AG08395 (cell line): ENCODE measurements around the gene SERPINI2.
"Not testable (repeated sequence)": the region's sequence is repeated elsewhere in the genome, so short reads cannot be mapped to it uniquely, and the experiment has no call there.

Experiments
- DNase-seq: peaks from one replicate; pipeline ENCODE4 v3.0.0; 2012; ENCODE audit warnings: mixed read lengths, low spot score

Gene SERPINI2

DNA sequence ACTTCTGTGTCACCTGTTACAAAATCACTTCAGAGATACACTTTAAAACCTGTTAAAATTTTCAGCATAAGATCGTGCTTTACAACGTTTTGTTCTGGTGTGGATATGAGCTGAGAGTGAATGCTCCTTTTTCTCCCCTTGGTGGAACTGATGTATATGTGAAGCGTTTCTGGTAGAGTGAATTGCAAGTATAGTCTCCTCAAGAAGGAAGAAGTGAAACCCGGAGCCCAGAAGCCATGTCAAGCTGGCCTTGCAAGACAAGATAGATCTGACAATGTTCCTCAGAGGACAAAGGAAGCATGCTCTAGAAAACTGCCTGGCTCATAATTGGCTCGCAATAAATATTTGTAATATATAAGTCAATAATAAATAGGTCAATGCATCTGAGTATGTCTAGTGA lies 23.6 kb downstream of the SERPINI2 start:
- DNase-seq: no peak

DNA sequence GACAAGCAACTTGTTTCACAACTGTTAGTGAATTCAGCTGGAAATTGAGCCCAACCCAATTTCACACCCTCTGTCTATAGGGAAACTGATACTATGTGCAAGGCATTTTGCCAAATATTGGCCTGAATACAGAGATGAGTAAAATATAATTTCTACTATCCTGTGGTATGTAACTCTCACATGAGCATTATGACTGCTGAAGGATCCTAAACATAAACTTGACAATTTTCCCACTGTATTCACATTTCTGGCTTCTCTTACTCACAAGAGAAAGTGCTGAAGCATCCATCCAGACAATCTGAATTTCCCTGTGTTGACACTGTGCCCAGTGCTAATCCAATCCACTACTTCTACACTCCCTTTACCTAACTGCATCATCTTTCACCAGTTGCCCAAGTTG lies 28.4 kb downstream of the SERPINI2 start:
- DNase-seq: no peak

DNA sequence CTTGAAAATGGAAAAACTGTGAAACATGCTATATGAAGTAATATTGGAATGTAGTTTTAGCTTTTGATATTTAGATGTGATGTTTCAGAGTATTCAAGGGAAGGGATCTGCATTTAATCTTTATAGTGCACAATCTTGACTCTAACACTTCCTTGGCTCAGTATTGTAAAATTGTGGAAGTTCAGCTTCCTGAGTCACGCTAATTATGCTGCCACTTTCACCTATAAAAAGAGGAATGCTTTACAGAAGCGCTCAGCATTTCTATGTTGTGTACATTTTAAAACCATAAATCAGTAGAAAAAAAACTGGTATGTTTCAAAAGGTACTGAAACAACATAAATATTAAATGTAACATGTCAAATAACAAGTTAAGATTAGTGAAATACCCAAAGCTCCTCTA lies 32.6 kb downstream of the SERPINI2 start:
- no peak for DNase-seq

DNA sequence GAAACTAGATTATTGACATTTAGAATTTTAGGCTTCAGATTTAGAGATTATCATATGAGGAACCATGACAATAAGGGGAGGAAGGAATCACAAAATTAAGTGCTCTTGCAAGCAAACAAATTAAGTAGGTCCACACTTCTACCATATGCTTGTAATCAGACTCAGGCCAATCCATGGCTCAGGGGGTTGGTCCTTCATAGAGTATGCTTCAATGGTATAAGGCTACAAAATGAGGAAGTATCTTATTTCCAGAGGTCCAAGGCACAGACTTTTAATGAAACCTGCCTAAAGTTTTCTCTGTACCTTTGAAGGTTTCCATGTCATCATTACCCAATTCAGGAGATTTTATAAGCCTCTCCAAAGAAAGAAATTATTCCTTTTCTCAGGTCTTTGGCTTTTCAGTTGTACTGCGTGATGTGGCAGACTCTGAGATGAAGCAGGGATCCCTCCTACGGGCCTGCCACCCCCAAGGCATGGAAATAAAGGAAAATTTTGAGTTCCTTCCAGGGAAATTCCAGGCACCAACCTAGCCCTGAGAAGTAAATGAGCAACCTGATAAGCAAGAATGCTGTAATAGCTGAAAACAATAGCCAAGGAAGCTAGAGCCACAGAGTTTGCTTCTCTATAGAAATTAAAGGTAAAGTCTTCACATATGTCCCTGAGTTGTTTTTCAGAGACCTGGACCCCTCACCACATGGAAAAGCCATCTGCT lies 36.3 kb downstream of the SERPINI2 start:
- DNase-seq: no peak

DNA sequence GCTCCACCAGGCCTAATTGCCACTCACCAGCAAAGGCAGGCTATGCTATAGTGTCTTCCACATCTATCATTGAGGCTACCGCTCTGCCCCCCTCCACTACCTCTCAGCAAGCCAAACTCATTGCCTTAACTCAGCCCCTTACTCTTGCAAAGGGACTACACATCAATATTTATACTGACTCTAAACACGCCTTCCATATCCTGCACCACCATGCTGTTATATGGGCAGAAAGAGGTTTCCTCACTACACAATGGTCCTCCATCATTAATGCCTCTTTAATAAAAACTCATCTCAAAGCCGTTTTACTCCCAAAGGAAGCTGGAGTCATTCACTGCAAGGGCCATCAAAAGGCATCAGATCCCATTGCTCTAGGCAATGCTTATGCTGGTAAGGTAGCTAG lies 46.9 kb downstream of the SERPINI2 start:
- not testable (repeated sequence) for DNase-seq

DNA sequence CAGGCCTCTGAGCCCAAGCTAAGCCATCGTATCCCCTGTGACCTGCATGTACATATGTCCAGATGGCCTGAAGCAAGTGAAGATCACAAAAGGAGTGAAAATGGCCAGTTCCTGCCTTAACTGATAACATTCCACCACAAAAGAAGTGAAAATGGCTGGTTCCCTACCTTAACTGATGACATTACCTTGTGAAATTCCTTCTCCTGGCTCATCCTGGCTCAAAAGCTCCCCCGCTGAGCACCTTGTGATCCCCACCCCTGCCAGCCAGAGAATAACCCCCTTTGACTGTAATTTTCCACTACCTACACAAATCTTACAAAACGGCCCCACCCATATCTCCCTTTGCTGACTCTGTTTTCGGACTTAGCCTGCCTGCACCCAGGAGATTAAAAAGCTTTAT lies 51.4 kb downstream of the SERPINI2 start:
- DNase-seq: not testable (repeated sequence)

DNA sequence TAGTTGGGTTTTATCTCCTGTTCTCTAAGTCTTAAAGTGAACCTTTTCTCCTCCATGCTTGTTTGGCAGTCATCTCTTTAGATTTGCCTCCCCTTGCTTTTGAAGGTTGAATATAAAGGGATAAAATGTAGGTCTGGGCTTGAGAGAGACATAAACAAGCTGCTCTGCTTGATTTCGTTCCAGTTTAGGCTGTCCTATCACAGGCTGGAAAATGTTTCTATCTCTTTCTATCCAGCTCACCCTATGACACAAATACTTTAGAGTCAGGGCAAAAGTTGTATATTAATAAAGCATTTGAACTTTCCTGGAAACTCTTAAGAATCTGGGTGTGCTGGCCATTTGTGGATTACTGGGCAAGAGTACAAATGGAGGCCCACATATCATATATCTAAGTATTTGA lies 64.2 kb downstream of the SERPINI2 start:
- no peak for DNase-seq

DNA sequence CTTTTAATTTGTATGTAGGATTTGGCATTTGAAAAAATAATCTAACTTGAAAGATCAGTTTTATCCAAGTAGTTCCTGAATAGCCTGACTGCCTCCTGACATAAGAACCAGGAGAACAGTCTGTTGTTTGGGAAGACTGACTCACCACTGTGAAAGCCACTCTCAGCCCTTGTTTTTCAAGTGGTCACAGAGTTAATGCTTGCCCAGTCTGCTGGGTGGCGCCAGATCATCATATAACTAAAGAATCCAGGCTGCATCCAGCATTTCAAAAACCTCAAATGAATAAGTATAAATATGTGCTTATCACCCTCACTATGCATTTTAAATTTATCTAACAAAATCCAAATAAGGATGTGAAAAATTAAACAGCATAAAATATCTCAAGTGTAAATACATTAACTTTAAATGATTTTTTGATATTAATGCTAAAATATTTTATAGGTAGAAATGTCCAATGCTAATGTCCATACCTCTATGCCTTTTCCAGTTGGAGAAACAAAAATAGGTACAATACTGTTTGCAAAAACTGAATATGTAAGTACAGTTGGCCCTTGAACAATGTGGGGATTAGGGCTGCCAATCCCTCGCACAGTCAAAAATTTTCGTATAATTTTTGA lies 66.9 kb downstream of the SERPINI2 start:
- no peak for DNase-seq

DNA sequence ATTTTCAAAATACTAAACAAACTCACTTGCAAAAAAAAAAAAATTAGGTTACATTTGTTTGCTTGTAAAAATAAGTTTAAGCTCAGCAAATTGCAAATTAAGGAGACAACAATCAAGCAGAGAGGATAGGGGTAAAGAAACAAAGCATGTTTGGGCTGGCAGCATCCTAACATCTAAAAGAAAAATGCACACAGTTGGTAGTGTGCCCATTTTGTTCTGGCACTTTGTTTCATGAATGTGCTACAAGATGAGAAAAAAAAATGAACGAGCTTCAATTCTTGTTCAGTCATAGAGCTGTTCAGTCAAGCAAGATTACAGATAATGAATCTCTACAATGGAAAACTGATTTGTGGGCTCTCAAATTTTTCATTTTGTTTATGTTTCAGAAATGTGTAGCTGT lies 76.0 kb downstream of the SERPINI2 start:
- DNase-seq: no peak

DNA sequence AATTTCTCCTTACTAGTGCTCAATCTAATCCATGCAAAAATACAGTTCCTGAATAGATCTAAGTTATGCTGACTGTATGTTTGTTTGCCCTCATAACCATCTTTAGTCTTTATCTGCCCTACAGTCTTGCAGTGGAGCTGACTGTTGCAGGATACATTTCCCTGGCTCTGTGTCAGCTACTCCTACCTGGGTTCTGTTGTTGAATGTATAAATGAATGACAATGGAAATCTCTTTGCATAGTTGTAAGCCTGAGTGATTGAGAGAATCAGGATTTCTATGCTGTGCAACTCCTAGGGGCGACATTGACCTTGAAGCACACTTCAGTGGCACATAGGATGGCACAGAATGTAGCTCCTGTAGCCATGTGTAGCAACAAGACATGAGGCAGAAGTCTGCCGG lies 77.8 kb downstream of the SERPINI2 start:
- no peak for DNase-seq

DNA sequence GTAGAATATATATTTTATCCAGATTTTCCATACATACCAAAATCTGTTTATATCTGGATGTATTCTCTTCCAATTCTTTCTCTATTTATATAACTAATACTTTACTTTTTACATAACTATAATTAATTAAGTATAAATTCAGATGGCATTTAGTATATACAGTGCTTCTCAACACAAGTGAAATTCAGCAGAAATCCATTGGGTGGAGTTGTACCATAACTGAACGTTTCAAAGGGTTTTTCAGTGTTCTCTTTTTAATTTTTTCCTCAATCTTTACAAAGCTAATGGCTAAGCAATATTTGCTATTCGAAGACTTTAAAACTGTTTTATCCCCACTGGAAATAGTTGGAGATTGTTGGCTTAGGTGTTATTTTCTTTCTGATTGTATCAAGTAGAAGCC lies 79.8 kb downstream of the SERPINI2 start:
- no peak for DNase-seq
